ENCODE results near the gene DMRTC1. TPM values are rescaled to one million over a fixed set of nuclear protein-coding genes. Genes with fewer than 3 reads are reported as not detected.
"Not testable (repeated sequence)": the region's sequence is repeated elsewhere in the genome, so short reads cannot be mapped to it uniquely, and the experiment has no call there.

Gene DMRTC1
- polyA plus RNA-seq (ENCODE audit: insufficient read depth in 1 of 5, insufficient read length in 5 of 5, low replicate concordance in 1 of 5): 1 to 10 TPM in 1 of 5 donors, under 1 TPM in 4; 0.21 to 1.7 (median 0.41) TPM
- long read RNA-seq, donor 1: 0 reads
- long read RNA-seq, donor 2: 0 reads
- long read RNA-seq, donor 3: 0 reads
- long read RNA-seq, donor 4: 0 reads
- long read RNA-seq, donor 5: 0 reads
- long read RNA-seq, donor 6: 0 reads
- long read RNA-seq, donor 7: 0 reads
- long read RNA-seq, donor 8: 0 reads

GRCh38 chrX:72943819-72944169 is at the start of gene DMRTC1:
TSS of gene DMRTC1 (minus strand) at chrX:72943837. CDS start at chrX:72875694, 68,143 bp downstream.
- DNase-seq: not testable (repeated sequence)

GRCh38 chrX:72980894-72981469 is 37.3 kb upstream of the DMRTC1 start:
- DNase-seq: not testable (repeated sequence)

- not testable (repeated sequence) for DNase-seq
These were observed 31.2 kb upstream of the DMRTC1 start for GRCh38 chrX:72974885-72975284.

GRCh38 chrX:72971859-72972258 is 28.2 kb upstream of the DMRTC1 start:
- DNase-seq: not testable (repeated sequence)

- not testable (repeated sequence) for DNase-seq
These were observed 16.3 kb upstream of the DMRTC1 start for GRCh38 chrX:72959971-72960370.

- DNase-seq: not testable (repeated sequence)
These were observed 410 bp downstream of the DMRTC1 start for GRCh38 chrX:72943035-72943818.

GRCh38 chrX:72942272-72942671 is 1.4 kb downstream of the DMRTC1 start:
- not testable (repeated sequence) for DNase-seq

GRCh38 chrX:72937906-72938305 is 5.7 kb downstream of the DMRTC1 start, which contains the start of gene FAM236A:
TSS of gene FAM236A (plus strand) at chrX:72938206. CDS start at chrX:72938263, 57 bp downstream.
- DNase-seq: not testable (repeated sequence)

- DNase-seq: not testable (repeated sequence)
These were observed 6.7 kb downstream of the DMRTC1 start for GRCh38 chrX:72936882-72937455.

- DNase-seq: not testable (repeated sequence)
These were observed 7.2 kb downstream of the DMRTC1 start for GRCh38 chrX:72936455-72936854.

- DNase-seq: not testable (repeated sequence)
These were observed 11.4 kb downstream of the DMRTC1 start for GRCh38 chrX:72932283-72932682.

- not testable (repeated sequence) for DNase-seq
These were observed 27.5 kb downstream of the DMRTC1 start for GRCh38 chrX:72916096-72916495.

GRCh38 chrX:72912315-72912714 is 31.3 kb downstream of the DMRTC1 start, which contains the start of gene FAM236C:
TSS of gene FAM236C (plus strand) at chrX:72912615. CDS start at chrX:72912715, 100 bp downstream.
- DNase-seq: not testable (repeated sequence)

GRCh38 chrX:72889740-72890139 is 53.9 kb downstream of the DMRTC1 start:
- not testable (repeated sequence) for DNase-seq

GRCh38 chrX:72882898-72883297 is 60.7 kb downstream of the DMRTC1 start:
- DNase-seq: not testable (repeated sequence)

- not testable (repeated sequence) for DNase-seq
These were observed 106.1 kb downstream of the DMRTC1 start for GRCh38 chrX:72837532-72837931.

GRCh38 chrX:72830701-72831100 is 112.9 kb downstream of the DMRTC1 start:
- not testable (repeated sequence) for DNase-seq

Other genes with a start within 250 kb of the DMRTC1 start
- gene PHKA1, start 229.5 kb downstream of the DMRTC1 start, polyA plus RNA-seq (ENCODE audit: insufficient read depth in 1 of 5, insufficient read length in 5 of 5, low replicate concordance in 1 of 5): 1 to 10 TPM; 2.4 to 5.3 (median 4.2) TPM
- gene DMRTC1B, start 166.9 kb downstream of the DMRTC1 start, polyA plus RNA-seq (ENCODE audit: insufficient read depth in 1 of 5, insufficient read length in 5 of 5, low replicate concordance in 1 of 5): 1 to 10 TPM; 1.7 to 3.5 (median 2.9) TPM
- gene FAM236B, start 161.2 kb downstream of the DMRTC1 start, polyA plus RNA-seq (ENCODE audit: insufficient read depth in 1 of 5, insufficient read length in 5 of 5, low replicate concordance in 1 of 5): not detected
- not detected for gene FAM236D, start 135.6 kb downstream of the DMRTC1 start, polyA plus RNA-seq (ENCODE audit: insufficient read depth in 1 of 5, insufficient read length in 5 of 5, low replicate concordance in 1 of 5)
- gene FAM236C, start 31.2 kb downstream of the DMRTC1 start, polyA plus RNA-seq (ENCODE audit: insufficient read depth in 1 of 5, insufficient read length in 5 of 5, low replicate concordance in 1 of 5): not detected
- under 1 TPM in 2 of 5 donors, not detected in 3; 0.27 to 0.34 TPM for gene FAM236A, start 5.6 kb downstream of the DMRTC1 start, polyA plus RNA-seq (ENCODE audit: insufficient read depth in 1 of 5, insufficient read length in 5 of 5, low replicate concordance in 1 of 5)
- not detected for gene PABPC1L2B, start 59.1 kb upstream of the DMRTC1 start, polyA plus RNA-seq (ENCODE audit: insufficient read depth in 1 of 5, insufficient read length in 5 of 5, low replicate concordance in 1 of 5)
- gene PABPC1L2A, start 135.7 kb upstream of the DMRTC1 start, polyA plus RNA-seq (ENCODE audit: insufficient read depth in 1 of 5, insufficient read length in 5 of 5, low replicate concordance in 1 of 5): under 1 TPM in 2 of 5 donors, not detected in 3; 0.05 to 0.07 TPM

Data from right lung (tissue), 10 donors.